Epithelial cell of esophagus (primary cell): Measurements from ENCODE around the gene CAMK1G.

Experiments
- DNase-seq: peaks from one replicate; pipeline ENCODE4 v3.0.0; 2010; ENCODE audit warnings: low read depth
- H3K4me3 ChIP-seq: 2 replicates; pipeline ENCODE4 v1.5.1; 2011; ENCODE audit warnings: mild to moderate bottlenecking, low read length, control low read depth
- CTCF ChIP-seq: IDR thresholded peaks from 2 replicates; pipeline ENCODE4 v1.5.1; 2011; ENCODE audit warnings: low read depth, mild to moderate bottlenecking, low read length, control low read depth, inconsistent platforms; ENCODE audit not compliant: insufficient read depth; ENCODE audit errors: missing control alignments

Gene CAMK1G

GRCh38 chr1:209659909-209660308 lies 76.4 kb downstream of the CAMK1G start:
- no peak for TF ChIP-seq CTCF
- peak; percentile 59 for DNase-seq
- no peak overlapping the region for H3K4me3 ChIP-seq

- H3K4me3 ChIP-seq: no peak overlapping the region
- no peak for DNase-seq
- no peak for TF ChIP-seq CTCF
These were observed 77.6 kb downstream of the CAMK1G start for GRCh38 chr1:209661071-209661470.

- TF ChIP-seq CTCF: no peak
- DNase-seq: peak; percentile 45
- no peak overlapping the region for H3K4me3 ChIP-seq
These were observed 79.4 kb downstream of the CAMK1G start for GRCh38 chr1:209662879-209663327.
